ENCODE measurements around the gene ANKRD55. TPM values are rescaled to one million over a fixed set of nuclear protein-coding genes. Genes with fewer than 3 reads are reported as not detected.

Gene ANKRD55
- total RNA-seq, 2 donors from 2014 or later, result not detected

- no peaks in the 10 kb centered on the region for H3K36me3 ChIP-seq
- H3K27me3 ChIP-seq, result no peaks in the 10 kb centered on the region
- no peak overlapping the region for H3K9ac ChIP-seq (ENCODE audit: low read depth in 2 of 2, low read length in 2 of 2)
- H3K27ac ChIP-seq, result no peak overlapping the region
- no peak for DNase-seq
- TF ChIP-seq, protein P1, sequence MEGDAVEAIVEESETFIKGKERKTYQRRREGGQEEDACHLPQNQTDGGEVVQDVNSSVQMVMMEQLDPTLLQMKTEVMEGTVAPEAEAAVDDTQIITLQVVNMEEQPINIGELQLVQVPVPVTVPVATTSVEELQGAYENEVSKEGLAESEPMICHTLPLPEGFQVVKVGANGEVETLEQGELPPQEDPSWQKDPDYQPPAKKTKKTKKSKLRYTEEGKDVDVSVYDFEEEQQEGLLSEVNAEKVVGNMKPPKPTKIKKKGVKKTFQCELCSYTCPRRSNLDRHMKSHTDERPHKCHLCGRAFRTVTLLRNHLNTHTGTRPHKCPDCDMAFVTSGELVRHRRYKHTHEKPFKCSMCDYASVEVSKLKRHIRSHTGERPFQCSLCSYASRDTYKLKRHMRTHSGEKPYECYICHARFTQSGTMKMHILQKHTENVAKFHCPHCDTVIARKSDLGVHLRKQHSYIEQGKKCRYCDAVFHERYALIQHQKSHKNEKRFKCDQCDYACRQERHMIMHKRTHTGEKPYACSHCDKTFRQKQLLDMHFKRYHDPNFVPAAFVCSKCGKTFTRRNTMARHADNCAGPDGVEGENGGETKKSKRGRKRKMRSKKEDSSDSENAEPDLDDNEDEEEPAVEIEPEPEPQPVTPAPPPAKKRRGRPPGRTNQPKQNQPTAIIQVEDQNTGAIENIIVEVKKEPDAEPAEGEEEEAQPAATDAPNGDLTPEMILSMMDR (IDR thresholded peaks at IDR 0.05), result no peak
- no peak overlapping the region for H3K4me3 ChIP-seq
- H3K4me1 ChIP-seq, result no peaks in the 10 kb centered on the region
- no peaks in the 10 kb centered on the region for H3K9me3 ChIP-seq
- intact Hi-C loops (cut with DNase I), result no loop called here
Measured at GRCh38 chr5:56142233-56142613, 90.9 kb downstream of the ANKRD55 start.

- H3K27ac ChIP-seq, result no peak overlapping the region
- H3K9ac ChIP-seq (ENCODE audit: low read depth in 2 of 2, low read length in 2 of 2), result no peak overlapping the region
- H3K4me3 ChIP-seq, result no peak overlapping the region
- DNase-seq, result no peak
- no peaks in the 10 kb centered on the region for H3K9me3 ChIP-seq
- intact Hi-C loops (cut with DNase I), result no loop called here
- H3K27me3 ChIP-seq, result no peaks in the 10 kb centered on the region
- TF ChIP-seq, protein P1 (IDR thresholded peaks at IDR 0.05), result no peak
- H3K4me1 ChIP-seq, result no peaks in the 10 kb centered on the region
- H3K36me3 ChIP-seq, result no peaks in the 10 kb centered on the region
Measured at GRCh38 chr5:56140073-56140472, 93.1 kb downstream of the ANKRD55 start.

DNA sequence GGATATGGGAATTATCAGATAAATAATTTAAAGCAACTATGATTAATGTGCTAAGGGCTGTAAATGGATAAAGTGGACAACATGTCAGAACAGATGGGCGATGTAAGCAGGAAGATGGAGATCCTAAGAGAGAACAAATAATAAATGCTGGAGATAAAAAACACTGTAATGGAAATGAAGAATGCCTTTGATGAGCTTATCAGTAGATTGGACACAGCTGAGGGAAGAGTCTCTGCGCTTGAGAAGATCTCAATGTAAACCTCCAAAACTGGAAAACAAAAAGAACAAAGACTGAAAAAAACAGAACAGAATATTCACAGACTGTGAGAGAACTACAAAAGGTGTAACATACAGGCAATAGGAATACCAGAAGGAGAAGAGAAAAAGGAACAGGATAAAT lies 102.5 kb downstream of the ANKRD55 start:
- Histone ChIP-seq H3K9ac (ENCODE audit: low read depth in 2 of 2, low read length in 2 of 2) (no peak overlapping the region), H3K9me3 (no peaks in the 10 kb centered on the region), H3K4me1 (no peaks in the 10 kb centered on the region), H3K27me3 (no peaks in the 10 kb centered on the region), H3K27ac (no peak overlapping the region), H3K4me3 (no peak overlapping the region), H3K36me3 (no peaks in the 10 kb centered on the region)
- intact Hi-C loops (cut with DNase I), result no loop called here
- TF ChIP-seq, protein P1 (IDR thresholded peaks at IDR 0.05), result no peak
- DNase-seq, result no peak

- H3K4me1 ChIP-seq, result no peaks in the 10 kb centered on the region
- H3K9me3 ChIP-seq, result no peaks in the 10 kb centered on the region
- no peak overlapping the region for H3K9ac ChIP-seq (ENCODE audit: low read depth in 2 of 2, low read length in 2 of 2)
- no peak overlapping the region for H3K27ac ChIP-seq
- no peaks in the 10 kb centered on the region for H3K36me3 ChIP-seq
- no peak overlapping the region for H3K4me3 ChIP-seq
- DNase-seq, result no peak
- intact Hi-C loops (cut with DNase I), result no loop called here
- TF ChIP-seq, protein P1 (IDR thresholded peaks at IDR 0.05), result no peak
- no peaks in the 10 kb centered on the region for H3K27me3 ChIP-seq
Measured at GRCh38 chr5:56129288-56129687, 103.8 kb downstream of the ANKRD55 start.

GRCh38 chr5:56128113-56128512 lies 105.0 kb downstream of the ANKRD55 start:
- intact Hi-C loops (cut with DNase I), result no loop called here
- TF ChIP-seq, protein P1 (IDR thresholded peaks at IDR 0.05), result no peak
- Histone ChIP-seq H3K36me3 (no peaks in the 10 kb centered on the region), H3K4me3 (no peak overlapping the region), H3K9me3 (no peaks in the 10 kb centered on the region), H3K9ac (ENCODE audit: low read depth in 2 of 2, low read length in 2 of 2) (no peak overlapping the region), H3K4me1 (no peaks in the 10 kb centered on the region), H3K27me3 (no peaks in the 10 kb centered on the region), H3K27ac (no peak overlapping the region)
- DNase-seq, result no peak

Data from colonic mucosa (tissue), 4 donors.